Upper lobe of left lung (tissue), 4 donors: ENCODE measurements around the gene CSPG4.

ENCODE experiments used
- CTCF ChIP-seq, 6 experiments: fragments of 450-650 bp in 4 of 6; fragments of 200-600 bp in 2 of 6; sonication (generic) in 2 of 6; IDR thresholded peaks; one replicate each; pipeline ENCODE4 v1.5.1; 2016 to 2019; ENCODE audit warnings: antibody characterized with exemption in 6 of 6
- POLR2A ChIP-seq, 4 donors: fragments of 450-650 bp; IDR thresholded peaks; one replicate each; pipeline ENCODE4 v1.5.1; 2016 to 2017; ENCODE audit warnings: antibody characterized with exemption in 4 of 4, mild to moderate bottlenecking in 2 of 4
- POLR2AphosphoS5 ChIP-seq, 2 donors: sonication (generic); formaldehyde crosslinking; IDR thresholded peaks; one replicate each; pipeline ENCODE4 v1.5.1; 2017; ENCODE audit warnings: antibody characterized with exemption in 2 of 2

- TF ChIP-seq CTCF (IDR thresholded peaks at IDR 0.05) (no peak), POLR2A (IDR thresholded peaks at IDR 0.05) (no peak), POLR2AphosphoS5 (IDR thresholded peaks at IDR 0.05) (no peak)
Observed at GRCh38 chr15:75649045-75649761, 63.4 kb downstream of the CSPG4 start.
